HL-60 (cell line): ENCODE data around the gene HECW1.

Source experiments
- DNase-seq, 2 experiments: peaks; one replicate each; pipeline ENCODE4 v3.0.0-alpha.2; 2010 to 2020; ENCODE audit warnings: low read depth in 1 of 2, low spot score in 1 of 2
- H3K27ac ChIP-seq: fragments of 250-450 bp; sonication (Bioruptor Pico); replicated peaks from 2 replicates; pipeline ENCODE4 v1.5.1; 2020; ENCODE audit warnings: mild to moderate bottlenecking, moderate library complexity
- H3K27me3 ChIP-seq: fragments of 250-450 bp; sonication (Bioruptor Pico); 2 replicates; pipeline ENCODE4 v1.5.1; 2021; ENCODE audit warnings: mild to moderate bottlenecking, moderate library complexity; ENCODE audit not compliant: insufficient read depth, poor library complexity, severe bottlenecking
- H3K4me3 ChIP-seq: replicated peaks from 2 replicates; pipeline ENCODE4 v1.5.1; 2011; ENCODE audit warnings: mild to moderate bottlenecking, control low read depth, low read length; ENCODE audit not compliant: insufficient read depth
- GABPA ChIP-seq: IDR thresholded peaks from 2 replicates; pipeline ENCODE4 v1.6.1; 2012; ENCODE audit warnings: low read depth
- POLR2AphosphoS5 ChIP-seq: IDR thresholded peaks from 2 replicates; pipeline ENCODE4 v1.6.1; 2012; ENCODE audit warnings: low read depth
- REST ChIP-seq: IDR thresholded peaks from 2 replicates; pipeline ENCODE4 v1.6.1; 2012; ENCODE audit warnings: low read depth; ENCODE audit not compliant: insufficient replicate concordance
- SPI1 ChIP-seq: IDR thresholded peaks from 2 replicates; pipeline ENCODE4 v1.6.1; 2012; ENCODE audit warnings: low read depth, mild to moderate bottlenecking, borderline replicate concordance
- TF ChIP-seq, protein P1 (sequence below): IDR thresholded peaks from one replicate; pipeline ENCODE4 v1.5.1; 2011; ENCODE audit warnings: low read length, control low read depth, inconsistent platforms; ENCODE audit not compliant: insufficient read depth

Gene HECW1

GRCh38 chr7:43496596-43496995 is 384.1 kb downstream of the HECW1 start:
- no peak for DNase-seq
- Histone ChIP-seq H3K27me3 (peaks cover 3% of the 10 kb centered on the region), H3K4me3 (no peak overlapping the region), H3K27ac (no peak overlapping the region)
- TF ChIP-seq SPI1, result no peak
- TF ChIP-seq, protein P1, sequence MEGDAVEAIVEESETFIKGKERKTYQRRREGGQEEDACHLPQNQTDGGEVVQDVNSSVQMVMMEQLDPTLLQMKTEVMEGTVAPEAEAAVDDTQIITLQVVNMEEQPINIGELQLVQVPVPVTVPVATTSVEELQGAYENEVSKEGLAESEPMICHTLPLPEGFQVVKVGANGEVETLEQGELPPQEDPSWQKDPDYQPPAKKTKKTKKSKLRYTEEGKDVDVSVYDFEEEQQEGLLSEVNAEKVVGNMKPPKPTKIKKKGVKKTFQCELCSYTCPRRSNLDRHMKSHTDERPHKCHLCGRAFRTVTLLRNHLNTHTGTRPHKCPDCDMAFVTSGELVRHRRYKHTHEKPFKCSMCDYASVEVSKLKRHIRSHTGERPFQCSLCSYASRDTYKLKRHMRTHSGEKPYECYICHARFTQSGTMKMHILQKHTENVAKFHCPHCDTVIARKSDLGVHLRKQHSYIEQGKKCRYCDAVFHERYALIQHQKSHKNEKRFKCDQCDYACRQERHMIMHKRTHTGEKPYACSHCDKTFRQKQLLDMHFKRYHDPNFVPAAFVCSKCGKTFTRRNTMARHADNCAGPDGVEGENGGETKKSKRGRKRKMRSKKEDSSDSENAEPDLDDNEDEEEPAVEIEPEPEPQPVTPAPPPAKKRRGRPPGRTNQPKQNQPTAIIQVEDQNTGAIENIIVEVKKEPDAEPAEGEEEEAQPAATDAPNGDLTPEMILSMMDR, result no peak
- TF ChIP-seq REST, result no peak
- no peak for TF ChIP-seq POLR2AphosphoS5
- no peak for TF ChIP-seq GABPA

- no peak overlapping the region for H3K4me3 ChIP-seq
- H3K27me3 ChIP-seq, result peaks cover 3% of the 10 kb centered on the region
- DNase-seq, result no peak
- H3K27ac ChIP-seq, result no peak overlapping the region
- TF ChIP-seq GABPA (no peak), REST (no peak), SPI1 (no peak), POLR2AphosphoS5 (no peak)
- TF ChIP-seq, protein P1, result no peak
These were observed 389.4 kb downstream of the HECW1 start for GRCh38 chr7:43501870-43502269.

- no peak for TF ChIP-seq REST
- no peak for TF ChIP-seq POLR2AphosphoS5
- TF ChIP-seq SPI1, result no peak
- Histone ChIP-seq H3K27me3 (no peaks in the 10 kb centered on the region), H3K4me3 (no peak overlapping the region), H3K27ac (no peak overlapping the region)
- DNase-seq, result no peak
These were observed 390.5 kb downstream of the HECW1 start for GRCh38 chr7:43502941-43503340.
